Liver (tissue), 10 donors: ENCODE results near the gene SHROOM2. TPM values are rescaled to one million over a fixed set of nuclear protein-coding genes. Genes with fewer than 3 reads are reported as not detected.

Source experiments
- DNase-seq: peaks from one replicate; pipeline ENCODE4 v3.0.0-alpha.2; 2017; ENCODE audit warnings: low spot score
- H3K27ac ChIP-seq, 2 donors: one replicate each; pipeline ENCODE4 v1.7.0; 2013; ENCODE audit warnings: inconsistent platforms in 2 of 2, low read length in 2 of 2, control low read depth in 1 of 2, low read depth in 1 of 2, mild to moderate bottlenecking in 1 of 2
- H3K27me3 ChIP-seq, 4 donors: one replicate each; pipeline versions ENCODE4 v1.6.1 to v1.7.0; 2013; ENCODE audit warnings: low read length in 3 of 4, inconsistent platforms in 1 of 4, mild to moderate bottlenecking in 1 of 4, moderate library complexity in 1 of 4; ENCODE audit not compliant: control insufficient read depth in 4 of 4, insufficient read depth in 4 of 4
- H3K36me3 ChIP-seq, 4 donors: one replicate each; pipeline versions ENCODE4 v1.6.1 to v1.7.0; 2013; ENCODE audit warnings: low read length in 3 of 4, mild to moderate bottlenecking in 3 of 4, low read depth in 1 of 4, moderate library complexity in 1 of 4; ENCODE audit not compliant: control insufficient read depth in 4 of 4, insufficient read depth in 3 of 4
- H3K4me1 ChIP-seq, 4 donors: one replicate each; pipeline versions ENCODE4 v1.6.1 to v1.7.0; 2013; ENCODE audit warnings: low read length in 3 of 4, mild to moderate bottlenecking in 3 of 4, moderate library complexity in 1 of 4; ENCODE audit not compliant: control insufficient read depth in 4 of 4, insufficient read depth in 4 of 4
- H3K4me3 ChIP-seq, 3 donors: one replicate each; pipeline versions ENCODE4 v1.6.1 to v1.7.0; 2013; ENCODE audit warnings: low read length in 3 of 3, control low read depth in 1 of 3, low read depth in 1 of 3, mild to moderate bottlenecking in 1 of 3
- H3K9ac ChIP-seq, 2 donors: one replicate each; pipeline ENCODE4 v1.7.0; 2013; ENCODE audit warnings: low read length in 2 of 2, mild to moderate bottlenecking in 2 of 2, moderate library complexity in 2 of 2, control low read depth in 1 of 2, low read depth in 1 of 2
- H3K9me3 ChIP-seq, 4 donors: one replicate each; pipeline versions ENCODE4 v1.6.1 to v1.7.0; 2013; ENCODE audit warnings: low read length in 3 of 4; ENCODE audit not compliant: control insufficient read depth in 4 of 4
- HNF4A ChIP-seq, 2 donors: conservative IDR thresholded peaks; 2 replicates each; pipeline ENCODE4 v1.6.1; 2016; ENCODE audit warnings: antibody characterized with exemption in 2 of 2, mild to moderate bottlenecking in 2 of 2
- JUND ChIP-seq, 2 donors: IDR thresholded peaks; 2 replicates each; pipeline ENCODE4 v1.6.1; 2016; ENCODE audit warnings: antibody characterized with exemption in 2 of 2
- MAX ChIP-seq: IDR thresholded peaks from 2 replicates; pipeline ENCODE4 v1.6.1; 2016; ENCODE audit warnings: antibody characterized with exemption
- NR2F2 ChIP-seq: IDR thresholded peaks from 2 replicates; pipeline ENCODE4 v1.6.1; 2016; ENCODE audit warnings: antibody characterized with exemption
- RAD21 ChIP-seq, 2 donors: IDR thresholded peaks; 2 replicates each; pipeline ENCODE4 v1.6.1; 2016; ENCODE audit warnings: antibody characterized with exemption in 2 of 2, mild to moderate bottlenecking in 2 of 2
- REST ChIP-seq: IDR thresholded peaks from 2 replicates; pipeline ENCODE4 v1.6.1; 2016; ENCODE audit warnings: antibody characterized with exemption, mild to moderate bottlenecking
- RXRA ChIP-seq, 2 donors: IDR thresholded peaks; 2 replicates each; pipeline ENCODE4 v1.6.1; 2017 to 2018; ENCODE audit warnings: antibody characterized with exemption in 2 of 2, mild to moderate bottlenecking in 1 of 2
- WGBS: extraction: QIAGEN DNeasy Blood & Tissue Kit; methylation state at CpG from one replicate; pipeline ENCODE4 v1.1.7; 2013; 5-methylcytosine and 5-hydroxymethylcytosine counted together
- polyA plus RNA-seq, 2 donors: library from polyadenylated mRNA; stranded (reverse) in 1 of 2; unstranded in 1 of 2; fragments of 200-250 nt in 1 of 2; fragments of >200 nt in 1 of 2; fragmentation: Nextera tagmentation in 1 of 2; extraction: Ambion mirVana in 1 of 2; gene quantifications; one replicate each; pipeline versions ENCODE4 v1.2.1 to v1.2.3, GENCODE V29; 2013 to 2015
- small RNA-seq: library from RNA; depleted of rRNA; stranded (forward); fragments of <200 nt; gene quantifications from one replicate; pipeline ENCODE3, GENCODE V24; 2014
- total RNA-seq, 2 donors: library from RNA; depleted of rRNA; stranded (reverse); fragments of >200 nt; gene quantifications; one replicate each; pipeline ENCODE4 v1.2.3, GENCODE V29; 2014
- TF ChIP-seq, protein P1 (sequence below): fragments of 150-350 bp; IDR thresholded peaks from 2 replicates; pipeline ENCODE4 v1.5.1; 2017; ENCODE audit warnings: improper control_type of control experiment, low read depth, low read length; ENCODE audit not compliant: missing input control
- donor health status: healthy.
- donor health status: healthy.
- donor health status: healthy.
- donor health status: healthy.
- donor health status: healthy.

Gene SHROOM2
- total and polyA plus RNA-seq, 4 donors = 1.1 to 5.4 (median 3.6) TPM

DNA sequence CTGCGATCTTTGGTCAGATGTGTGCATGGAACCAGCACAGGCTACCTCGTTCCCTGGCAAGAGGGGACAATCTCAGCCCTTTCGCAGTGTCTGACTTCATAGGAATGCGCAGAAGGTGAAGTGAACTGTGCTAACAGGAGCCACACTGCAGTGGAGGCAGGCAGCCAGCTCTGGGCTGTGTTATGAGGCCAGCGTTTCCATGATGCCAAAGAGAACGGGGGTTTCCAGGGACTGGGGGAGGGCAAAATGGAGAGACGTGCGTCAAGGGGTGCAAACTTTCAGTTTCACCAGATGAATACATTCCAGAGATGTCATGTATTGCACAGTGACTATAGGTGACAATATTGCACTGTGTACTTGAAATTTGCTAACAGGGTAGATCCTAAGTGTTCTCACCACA is 211.3 kb downstream of the SHROOM2 start:
- no peak for TF ChIP-seq MAX
- TF ChIP-seq, protein P1, sequence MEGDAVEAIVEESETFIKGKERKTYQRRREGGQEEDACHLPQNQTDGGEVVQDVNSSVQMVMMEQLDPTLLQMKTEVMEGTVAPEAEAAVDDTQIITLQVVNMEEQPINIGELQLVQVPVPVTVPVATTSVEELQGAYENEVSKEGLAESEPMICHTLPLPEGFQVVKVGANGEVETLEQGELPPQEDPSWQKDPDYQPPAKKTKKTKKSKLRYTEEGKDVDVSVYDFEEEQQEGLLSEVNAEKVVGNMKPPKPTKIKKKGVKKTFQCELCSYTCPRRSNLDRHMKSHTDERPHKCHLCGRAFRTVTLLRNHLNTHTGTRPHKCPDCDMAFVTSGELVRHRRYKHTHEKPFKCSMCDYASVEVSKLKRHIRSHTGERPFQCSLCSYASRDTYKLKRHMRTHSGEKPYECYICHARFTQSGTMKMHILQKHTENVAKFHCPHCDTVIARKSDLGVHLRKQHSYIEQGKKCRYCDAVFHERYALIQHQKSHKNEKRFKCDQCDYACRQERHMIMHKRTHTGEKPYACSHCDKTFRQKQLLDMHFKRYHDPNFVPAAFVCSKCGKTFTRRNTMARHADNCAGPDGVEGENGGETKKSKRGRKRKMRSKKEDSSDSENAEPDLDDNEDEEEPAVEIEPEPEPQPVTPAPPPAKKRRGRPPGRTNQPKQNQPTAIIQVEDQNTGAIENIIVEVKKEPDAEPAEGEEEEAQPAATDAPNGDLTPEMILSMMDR = no peak
- TF ChIP-seq JUND (IDR thresholded peaks at IDR 0.05) = no peak
- no peak for TF ChIP-seq NR2F2
- TF ChIP-seq HNF4A (conservative IDR thresholded peaks at IDR 0.05) = no peak
- TF ChIP-seq REST = no peak
- TF ChIP-seq RXRA (IDR thresholded peaks at IDR 0.05) = no peak
- no peak for TF ChIP-seq RAD21 (IDR thresholded peaks at IDR 0.05)
- Histone ChIP-seq H3K9ac (no peak overlapping the region), H3K9me3 (no peaks in the 10 kb centered on the region), H3K27ac (no peak overlapping the region), H3K4me1 (no peaks in the 10 kb centered on the region), H3K4me3 (no peak overlapping the region), H3K36me3 (no peaks in the 10 kb centered on the region), H3K27me3 (no peaks in the 10 kb centered on the region)
- no peak for DNase-seq
- WGBS = 93% methylated on average over 8 of the region's 8 CpGs

Small RNAs within 50 kb of the gene (small RNA-seq; reads per million reads assigned to genes)
- not detected for gene RF00019

Other genes with a start within 250 kb of the SHROOM2 start
- 1 to 10 TPM in 1 of 2 donors, under 1 TPM in 1; 0.33 to 1.4 TPM for gene GPR143, start 20.6 kb upstream of the SHROOM2 start, total RNA-seq
- under 1 TPM; 0.46 to 0.50 TPM for gene GPR143, start 20.6 kb upstream of the SHROOM2 start, polyA plus RNA-seq
- gene CLDN34, start 180.9 kb downstream of the SHROOM2 start, total RNA-seq = under 1 TPM in 1 of 2 donors, not detected in 1; 0.50 TPM
- not detected for gene CLDN34, start 180.9 kb downstream of the SHROOM2 start, polyA plus RNA-seq